T-cell (primary cell): ENCODE results near the gene SOX13. TPM values are rescaled to one million over a fixed set of nuclear protein-coding genes. Genes with fewer than 3 reads are reported as not detected.

Experiments used
- ATAC-seq, 4 experiments: fragments of 200-7000 bp in 3 of 4; fragments of 150-1000 bp in 1 of 4; cut with Tn5 transposase; replicated peaks in 1 of 4; 1 replicate in 3 of 4; 2 replicates in 1 of 4; pipeline ENCODE4 v1.10.0; 2021; ENCODE audit warnings: moderate library complexity in 3 of 4, mild to moderate bottlenecking in 2 of 4, moderate number of reproducible peaks in 1 of 4
- CTCF ChIA-PET, 2 donors: fragments of 300-600 bp; sonication (Branson Sonifier 250); formaldehyde crosslinking; loops; one replicate each; lab custom pipeline; 2022; ENCODE audit warnings: antibody characterized with exemption in 2 of 2; lab: Charles Lee
- POLR2A ChIA-PET, 2 donors: fragments of 300-600 bp; sonication (Branson Sonifier 250); formaldehyde crosslinking; loops; one replicate each; lab custom pipeline; 2022; ENCODE audit warnings: antibody characterized with exemption in 2 of 2; lab: Charles Lee
- DNase-seq, 35 experiments: peaks; one replicate each; pipeline versions ENCODE4 v3.0.0 to v3.0.0-alpha.2; 2013 to 2023
- H3K27ac ChIP-seq: one replicate; pipeline ENCODE4 v1.5.1; 2013; ENCODE audit warnings: low read length
- H3K27me3 ChIP-seq, 2 experiments: replicated peaks in 1 of 2; 1 replicate in 1 of 2; 2 replicates in 1 of 2; pipeline versions ENCODE4 v1.6.1 to v1.7.0; 2013; ENCODE audit warnings: low read length in 1 of 2, mixed read lengths in 1 of 2; ENCODE audit not compliant: control insufficient read depth in 2 of 2, insufficient read depth in 2 of 2; ENCODE audit errors: extremely low read depth in 1 of 2
- H3K36me3 ChIP-seq, 2 donors: 1 replicate in 1 of 2; 2 replicates in 1 of 2; pipeline versions ENCODE4 v1.6.1 to v1.7.0; 2013; ENCODE audit warnings: low read length in 1 of 2; ENCODE audit not compliant: control insufficient read depth in 2 of 2, insufficient read depth in 1 of 2; ENCODE audit errors: extremely low read depth in 1 of 2
- H3K4me1 ChIP-seq, 2 experiments: 1 replicate in 1 of 2; 2 replicates in 1 of 2; pipeline versions ENCODE4 v1.6.1 to v1.7.0; 2013; ENCODE audit warnings: low read length in 2 of 2, mixed read lengths in 1 of 2; ENCODE audit not compliant: insufficient read depth in 2 of 2, control insufficient read depth in 1 of 2; ENCODE audit errors: extremely low read depth in 1 of 2
- H3K4me3 ChIP-seq, 2 donors: 1 replicate in 1 of 2; 2 replicates in 1 of 2; pipeline versions ENCODE4 v1.5.1 to v1.7.0; 2013; ENCODE audit warnings: mild to moderate bottlenecking in 2 of 2, low read length in 1 of 2, moderate library complexity in 1 of 2; ENCODE audit not compliant: control insufficient read depth in 1 of 2; ENCODE audit errors: extremely low read depth in 1 of 2
- H3K9me3 ChIP-seq: 2 replicates; pipeline ENCODE4 v1.7.0; 2013
- H3K27ac Mint-ChIP-seq, 2 donors: one replicate each; pipeline ENCODE4 v1.8.0; 2020 to 2021; ENCODE audit warnings: mild to moderate bottlenecking in 2 of 2, mixed read lengths in 2 of 2
- H3K27me3 Mint-ChIP-seq, 2 donors: one replicate each; pipeline ENCODE4 v1.8.0; 2021 to 2022; ENCODE audit warnings: mixed read lengths in 2 of 2
- H3K36me3 Mint-ChIP-seq: one replicate; pipeline ENCODE4 v1.8.0; 2021; ENCODE audit warnings: mixed read lengths
- H3K4me1 Mint-ChIP-seq, 3 donors: one replicate each; pipeline ENCODE4 v1.8.0; 2020 to 2022; ENCODE audit warnings: mixed read lengths in 3 of 3, mild to moderate bottlenecking in 1 of 3
- H3K4me3 Mint-ChIP-seq, 3 donors: one replicate each; pipeline ENCODE4 v1.8.0; 2020 to 2022; ENCODE audit warnings: mild to moderate bottlenecking in 3 of 3, mixed read lengths in 3 of 3, moderate library complexity in 3 of 3
- H3K9me3 Mint-ChIP-seq, 3 donors: one replicate each; pipeline ENCODE4 v1.8.0; 2020 to 2022; ENCODE audit warnings: mixed read lengths in 3 of 3
- WGBS: methylation state at CpG from one replicate; pipeline ENCODE4 v1.1.5; 2013; ENCODE audit warnings: missing lambda C conversion rate; ENCODE audit not compliant: insufficient coverage; 5-methylcytosine and 5-hydroxymethylcytosine counted together
- total RNA-seq, 35 experiments: library from RNA in 6 of 35; stranded (reverse) in 6 of 35; fragments of 120-200 nt in 1 of 35; gene quantifications; one replicate each; pipeline versions ENCODE4 v1.2.1 to v1.2.4 and lab custom pipeline; 2013 to 2026

The SOX13 gene
- total RNA-seq, 5 donors from 2014 or later (not counting 1 experiment from before 2014, with no cell fraction given) = 3.2 to 9.4 (median 5.2) TPM

GRCh38 chr1:204032642-204033235 is 40.2 kb upstream of the SOX13 start:
- ChIA-PET CTCF (no interaction called here), POLR2A (no interaction called here)
- no peak for DNase-seq
- Histone ChIP-seq H3K36me3 (no peaks in the 10 kb centered on the region), H3K4me3 (no peak overlapping the region), H3K27ac (no peak overlapping the region), H3K27me3 (peaks cover 0 to 29% of the 10 kb centered on the region in 2 experiments), H3K4me1 (no peaks in the 10 kb centered on the region), H3K9me3 (no peaks in the 10 kb centered on the region)
- 78% methylated on average over 4 of the region's 4 CpGs for WGBS
- Mint-ChIP-seq H3K36me3 (no peaks in the 10 kb centered on the region), H3K9me3 (no peaks in the 10 kb centered on the region), H3K4me3 (no peak overlapping the region), H3K27me3 (peaks cover 8 to 15% of the 10 kb centered on the region in 2 donors), H3K4me1 (no peaks in the 10 kb centered on the region), H3K27ac (no peak overlapping the region)
- ATAC-seq = no peak

GRCh38 chr1:204033306-204033705 is 39.6 kb upstream of the SOX13 start:
- Mint-ChIP-seq H3K36me3 (no peaks in the 10 kb centered on the region), H3K27me3 (peaks cover 8 to 15% of the 10 kb centered on the region in 2 donors), H3K4me1 (no peaks in the 10 kb centered on the region), H3K9me3 (no peaks in the 10 kb centered on the region), H3K4me3 (no peak overlapping the region), H3K27ac (no peak overlapping the region)
- Histone ChIP-seq H3K9me3 (no peaks in the 10 kb centered on the region), H3K36me3 (no peaks in the 10 kb centered on the region), H3K4me3 (no peak overlapping the region), H3K27me3 (peaks cover 0 to 29% of the 10 kb centered on the region in 2 experiments), H3K27ac (no peak overlapping the region), H3K4me1 (no peaks in the 10 kb centered on the region)
- POLR2A ChIA-PET = no interaction called here
- 69% methylated on average over 1 of the region's 1 CpG for WGBS
- CTCF ChIA-PET = no interaction called here
- no peak for DNase-seq
- ATAC-seq = no peak

GRCh38 chr1:204036882-204037655 is 35.8 kb upstream of the SOX13 start:
- no peak for ATAC-seq
- no peak for DNase-seq
- no peak overlapping the region for H3K4me3 ChIP-seq
- H3K9me3 Mint-ChIP-seq = no peaks in the 10 kb centered on the region
- peaks cover 3 to 8% of the 10 kb centered on the region in 2 donors for H3K27me3 Mint-ChIP-seq
- H3K27ac Mint-ChIP-seq = no peak overlapping the region
- 100% methylated on average over 3 of the region's 14 CpGs for WGBS
- POLR2A ChIA-PET = no interaction called here
- peaks cover 0 to 11% of the 10 kb centered on the region in 2 experiments for H3K27me3 ChIP-seq
- H3K4me1 ChIP-seq = no peaks in the 10 kb centered on the region
- no peaks in the 10 kb centered on the region for H3K4me1 Mint-ChIP-seq
- no peaks in the 10 kb centered on the region for H3K36me3 ChIP-seq
- H3K27ac ChIP-seq = no peak overlapping the region
- no peaks in the 10 kb centered on the region for H3K9me3 ChIP-seq
- CTCF ChIA-PET = no interaction called here
- no peaks in the 10 kb centered on the region for H3K36me3 Mint-ChIP-seq
- no peak overlapping the region for H3K4me3 Mint-ChIP-seq

- H3K4me3 Mint-ChIP-seq = no peak overlapping the region
- H3K4me1 Mint-ChIP-seq = no peaks in the 10 kb centered on the region
- ATAC-seq (no peak), DNase-seq (no peak)
- Histone ChIP-seq H3K4me1 (no peaks in the 10 kb centered on the region), H3K36me3 (no peaks in the 10 kb centered on the region), H3K9me3 (no peaks in the 10 kb centered on the region), H3K4me3 (no peak overlapping the region), H3K27me3 (peaks cover 0 to 16% of the 10 kb centered on the region in 2 experiments), H3K27ac (no peak overlapping the region)
- WGBS = no CpG with 5 or more reads among the region's 10 CpGs
- H3K9me3 Mint-ChIP-seq = no peaks in the 10 kb centered on the region
- POLR2A ChIA-PET = no interaction called here
- CTCF ChIA-PET = no interaction called here
- no peaks in the 10 kb centered on the region for H3K36me3 Mint-ChIP-seq
- H3K27ac Mint-ChIP-seq = no peak overlapping the region
- H3K27me3 Mint-ChIP-seq = peaks cover 3 to 6% of the 10 kb centered on the region in 2 donors
Measured at GRCh38 chr1:204041232-204041767, 31.6 kb upstream of the SOX13 start.

GRCh38 chr1:204041803-204042505 is 31.0 kb upstream of the SOX13 start:
- CTCF ChIA-PET = no interaction called here
- no peaks in the 10 kb centered on the region for H3K4me1 ChIP-seq
- Mint-ChIP-seq H3K9me3 (no peaks in the 10 kb centered on the region), H3K4me1 (no peaks in the 10 kb centered on the region), H3K4me3 (no peak overlapping the region), H3K27ac (no peak overlapping the region), H3K36me3 (no peaks in the 10 kb centered on the region), H3K27me3 (peaks cover 3 to 6% of the 10 kb centered on the region in 2 donors)
- DNase-seq (no peak), ATAC-seq (no peak)
- H3K4me3 ChIP-seq = no peak overlapping the region
- no peak overlapping the region for H3K27ac ChIP-seq
- no peaks in the 10 kb centered on the region for H3K36me3 ChIP-seq
- H3K27me3 ChIP-seq = peaks cover 0 to 14% of the 10 kb centered on the region in 2 experiments
- no peaks in the 10 kb centered on the region for H3K9me3 ChIP-seq
- 100% methylated on average over 1 of the region's 10 CpGs for WGBS
- POLR2A ChIA-PET = no interaction called here

GRCh38 chr1:204042516-204042915 is 30.4 kb upstream of the SOX13 start:
- no peaks in the 10 kb centered on the region for H3K4me1 Mint-ChIP-seq
- H3K27me3 ChIP-seq = peaks cover 0 to 12% of the 10 kb centered on the region in 2 experiments
- DNase-seq = no peak
- no peak for ATAC-seq
- H3K27ac Mint-ChIP-seq = no peak overlapping the region
- H3K27ac ChIP-seq = no peak overlapping the region
- H3K4me3 Mint-ChIP-seq = no peak overlapping the region
- ChIA-PET POLR2A (no interaction called here), CTCF (no interaction called here)
- no peaks in the 10 kb centered on the region for H3K4me1 ChIP-seq
- H3K36me3 Mint-ChIP-seq = no peaks in the 10 kb centered on the region
- no peak overlapping the region for H3K4me3 ChIP-seq
- no peaks in the 10 kb centered on the region for H3K36me3 ChIP-seq
- H3K27me3 Mint-ChIP-seq = peaks cover 3 to 6% of the 10 kb centered on the region in 2 donors
- no peaks in the 10 kb centered on the region for H3K9me3 Mint-ChIP-seq
- no peaks in the 10 kb centered on the region for H3K9me3 ChIP-seq
- WGBS = 64% methylated on average over 2 of the region's 2 CpGs
